ENCODE results near the gene RUNX1. TPM values are rescaled to one million over a fixed set of nuclear protein-coding genes. Genes with fewer than 3 reads are reported as not detected.

Gene RUNX1
- total RNA-seq, 1 experiment from 2014 or later, result 95.4 TPM

GRCh38 chr21:35072557-35072956, 23.5 kb upstream of the RUNX1 start:
- no TSS peak for BruUV-seq (replicated peaks)
- Mint-ChIP-seq H3K4me1 (ENCODE audit: low read depth, unreplicated experiment) (no peaks in the 10 kb centered on the region), H3K27ac (ENCODE audit: unreplicated experiment) (no peak overlapping the region), H3K9me3 (ENCODE audit: low read depth, unreplicated experiment) (peaks cover 4% of the 10 kb centered on the region), H3K27me3 (ENCODE audit: unreplicated experiment) (no peaks in the 10 kb centered on the region), H3K4me3 (ENCODE audit: low read depth, unreplicated experiment) (no peak overlapping the region), H3K36me3 (ENCODE audit: insufficient read depth, unreplicated experiment) (no peaks in the 10 kb centered on the region)
- intact Hi-C loops (cut with micrococcal nuclease; ENCODE audit: unreplicated experiment), result no loop called here
- TF ChIP-seq CTCF (IDR thresholded peaks at IDR 0.05; ENCODE audit: unreplicated experiment), result no peak
- CTCF ChIA-PET, result no interaction called here
- no peak for DNase-seq

GRCh38 chr21:35071347-35071746, 22.2 kb upstream of the RUNX1 start:
- DNase-seq, result no peak

GRCh38 chr21:35070436-35070835, 21.3 kb upstream of the RUNX1 start:
- CTCF ChIA-PET, result no interaction called here
- no peak for TF ChIP-seq CTCF (IDR thresholded peaks at IDR 0.05; ENCODE audit: unreplicated experiment)

More at GRCh38 chr21:35071347-35071746, 22.2 kb upstream of the RUNX1 start:
- Mint-ChIP-seq H3K4me1 (ENCODE audit: low read depth, unreplicated experiment) (no peaks in the 10 kb centered on the region), H3K4me3 (ENCODE audit: low read depth, unreplicated experiment) (no peak overlapping the region), H3K9me3 (ENCODE audit: low read depth, unreplicated experiment) (peaks cover 4% of the 10 kb centered on the region), H3K27ac (ENCODE audit: unreplicated experiment) (no peak overlapping the region), H3K36me3 (ENCODE audit: insufficient read depth, unreplicated experiment) (no peaks in the 10 kb centered on the region), H3K27me3 (ENCODE audit: unreplicated experiment) (no peaks in the 10 kb centered on the region)
- TF ChIP-seq CTCF (IDR thresholded peaks at IDR 0.05; ENCODE audit: unreplicated experiment), result no peak
- CTCF ChIA-PET, result no interaction called here
- intact Hi-C loops (cut with micrococcal nuclease; ENCODE audit: unreplicated experiment), result no loop called here
- BruUV-seq (replicated peaks), result no TSS peak

GRCh38 chr21:35066824-35067223, 17.7 kb upstream of the RUNX1 start:
- no peak for TF ChIP-seq CTCF (IDR thresholded peaks at IDR 0.05; ENCODE audit: unreplicated experiment)
- Mint-ChIP-seq H3K4me1 (ENCODE audit: low read depth, unreplicated experiment) (peaks cover 16% of the 10 kb centered on the region), H3K4me3 (ENCODE audit: low read depth, unreplicated experiment) (no peak overlapping the region), H3K27ac (ENCODE audit: unreplicated experiment) (no peak overlapping the region), H3K36me3 (ENCODE audit: insufficient read depth, unreplicated experiment) (peaks cover 6% of the 10 kb centered on the region), H3K9me3 (ENCODE audit: low read depth, unreplicated experiment) (no peaks in the 10 kb centered on the region), H3K27me3 (ENCODE audit: unreplicated experiment) (no peaks in the 10 kb centered on the region)
- DNase-seq, result no peak
- intact Hi-C loops (cut with micrococcal nuclease; ENCODE audit: unreplicated experiment), result no loop called here
- BruUV-seq (replicated peaks), result no TSS peak
- CTCF ChIA-PET, result interaction anchor here (0.8 kb wide), 1 partner anchor 259 kb away, joined by 3 read pairs; no protein-coding TSS in a partner anchor

More at GRCh38 chr21:35070436-35070835, 21.3 kb upstream of the RUNX1 start:
- intact Hi-C loops (cut with micrococcal nuclease; ENCODE audit: unreplicated experiment), result no loop called here
- no TSS peak for BruUV-seq (replicated peaks)
- Mint-ChIP-seq H3K4me1 (ENCODE audit: low read depth, unreplicated experiment) (no peaks in the 10 kb centered on the region), H3K27me3 (ENCODE audit: unreplicated experiment) (no peaks in the 10 kb centered on the region), H3K36me3 (ENCODE audit: insufficient read depth, unreplicated experiment) (no peaks in the 10 kb centered on the region), H3K9me3 (ENCODE audit: low read depth, unreplicated experiment) (peaks cover 4% of the 10 kb centered on the region), H3K4me3 (ENCODE audit: low read depth, unreplicated experiment) (no peak overlapping the region), H3K27ac (ENCODE audit: unreplicated experiment) (no peak overlapping the region)
- no peak for DNase-seq
